GM18951 (cell line): ENCODE measurements around the gene THBS4.
"Not testable (repeated sequence)": the region's sequence is repeated elsewhere in the genome, so short reads cannot be mapped to it uniquely, and the experiment has no call there.

Experiments used
- POLR2A ChIP-seq: IDR thresholded peaks from 4 replicates; pipeline ENCODE4 v1.6.1; 2011; ENCODE audit warnings: mild to moderate bottlenecking; ENCODE audit not compliant: insufficient read length, insufficient read depth; ENCODE audit errors: extremely low read depth
- in situ Hi-C: fragments of 300-500 bp; cut with MboI; formaldehyde crosslinking; loops from one replicate; pipeline ENCODE4 v1.12.0; 2022; ENCODE audit warnings: low sequenced_read_pairs, mixed read lengths, inconsistent platforms; ENCODE audit not compliant: unreplicated experiment

Gene THBS4

GRCh38 chr5:80097451-80097850 is 62.3 kb downstream of the THBS4 start:
- in situ Hi-C loops: loop anchor here (10.0 kb wide), 1 partner anchor 187 kb away; no protein-coding TSS in a partner anchor
- no peak for TF ChIP-seq POLR2A

- in situ Hi-C loops: no loop called here
- no peak for TF ChIP-seq POLR2A
These were observed 66.8 kb downstream of the THBS4 start for GRCh38 chr5:80101993-80102392.

- in situ Hi-C loops: no loop called here
These were observed 68.2 kb downstream of the THBS4 start for GRCh38 chr5:80103371-80103770.

GRCh38 chr5:80105698-80106439 is 70.7 kb downstream of the THBS4 start:
- in situ Hi-C loops: no loop called here
- no peak for TF ChIP-seq POLR2A

More at GRCh38 chr5:80103371-80103770, 68.2 kb downstream of the THBS4 start:
- TF ChIP-seq POLR2A: no peak

- in situ Hi-C loops: no loop called here
- no peak for TF ChIP-seq POLR2A
These were observed 71.8 kb downstream of the THBS4 start for GRCh38 chr5:80106916-80107315.

GRCh38 chr5:80109646-80110478 is 74.7 kb downstream of the THBS4 start:
- in situ Hi-C loops: no loop called here
- no peak for TF ChIP-seq POLR2A

- in situ Hi-C loops: not testable (repeated sequence)
These were observed 76.3 kb downstream of the THBS4 start for GRCh38 chr5:80111376-80111990.

GRCh38 chr5:80114860-80115259 is 79.7 kb downstream of the THBS4 start:
- in situ Hi-C loops: no loop called here

GRCh38 chr5:80116000-80116399 is 80.9 kb downstream of the THBS4 start:
- no peak for TF ChIP-seq POLR2A
- in situ Hi-C loops: no loop called here

More at GRCh38 chr5:80114860-80115259, 79.7 kb downstream of the THBS4 start:
- no peak for TF ChIP-seq POLR2A

- no peak for TF ChIP-seq POLR2A
- in situ Hi-C loops: no loop called here
These were observed 81.3 kb downstream of the THBS4 start for GRCh38 chr5:80116465-80116864.

GRCh38 chr5:80117446-80117845 is 82.3 kb downstream of the THBS4 start:
- no peak for TF ChIP-seq POLR2A
- in situ Hi-C loops: no loop called here

GRCh38 chr5:80119372-80119771 is 84.2 kb downstream of the THBS4 start:
- no peak for TF ChIP-seq POLR2A
- in situ Hi-C loops: no loop called here

- in situ Hi-C loops: no loop called here
- no peak for TF ChIP-seq POLR2A
These were observed 87.4 kb downstream of the THBS4 start for GRCh38 chr5:80122579-80122978.

- in situ Hi-C loops: no loop called here
- TF ChIP-seq POLR2A: no peak
These were observed 89.2 kb downstream of the THBS4 start for GRCh38 chr5:80124121-80124918.
